B cell (primary cell): ENCODE measurements around the gene MARCHF10. TPM values are rescaled to one million over a fixed set of nuclear protein-coding genes. Genes with fewer than 3 reads are reported as not detected.

Source experiments
- ATAC-seq: fragments of 200-7000 bp; cut with Tn5 transposase; one replicate; pipeline ENCODE4 v1.10.0; 2021; ENCODE audit warnings: low read depth, mild to moderate bottlenecking, moderate number of reproducible peaks, moderate library complexity
- CTCF ChIA-PET: fragments of 350-600 bp; sonication (Branson Sonifier 250); formaldehyde crosslinking; loops from one replicate; lab custom pipeline; 2021; ENCODE audit warnings: antibody characterized with exemption, inconsistent platforms; lab: Charles Lee
- POLR2A ChIA-PET: fragments of 350-600 bp; sonication (Branson Sonifier 250); formaldehyde crosslinking; loops from one replicate; lab custom pipeline; 2021; ENCODE audit warnings: antibody characterized with exemption; lab: Charles Lee
- DNase-seq: peaks from one replicate; pipeline ENCODE4 v3.0.0; 2013
- H2AFZ ChIP-seq: 2 replicates; pipeline ENCODE4 v1.6.1; 2012; ENCODE audit warnings: mild to moderate bottlenecking, low read depth, low read length; ENCODE audit not compliant: insufficient read depth, poor library complexity, severe bottlenecking
- H3K27ac ChIP-seq, 2 donors: 1 replicate in 1 of 2; 2 replicates in 1 of 2; pipeline ENCODE4 v1.5.1; 2012 to 2013; ENCODE audit warnings: low read length in 2 of 2, mild to moderate bottlenecking in 2 of 2, moderate library complexity in 1 of 2
- H3K27me3 ChIP-seq, 4 experiments: fragments of 200-600 bp in 1 of 4; sonication (generic) in 1 of 4; replicated peaks in 1 of 4; 1 replicate in 2 of 4; 2 replicates in 2 of 4; pipeline versions ENCODE4 v1.6.1 to v1.7.0; 2013 to 2016; ENCODE audit warnings: low read length in 3 of 4, mild to moderate bottlenecking in 2 of 4, mixed read lengths in 1 of 4, moderate library complexity in 1 of 4; ENCODE audit not compliant: insufficient read depth in 4 of 4, control insufficient read depth in 3 of 4; ENCODE audit errors: control extremely low read depth in 1 of 4
- H3K36me3 ChIP-seq, 2 experiments: replicated peaks in 1 of 2; 1 replicate in 1 of 2; 2 replicates in 1 of 2; pipeline versions ENCODE4 v1.6.1 to v1.7.1; 2013; ENCODE audit warnings: low read length in 1 of 2; ENCODE audit not compliant: insufficient read depth in 2 of 2, control insufficient read depth in 1 of 2; ENCODE audit errors: control extremely low read depth in 1 of 2, extremely low read depth in 1 of 2
- H3K4me1 ChIP-seq, 2 donors: fragments of 200-600 bp in 1 of 2; sonication (generic) in 1 of 2; 1 replicate in 1 of 2; 2 replicates in 1 of 2; pipeline versions ENCODE4 v1.5.1 to v1.6.1; 2013 to 2017; ENCODE audit warnings: low read length in 2 of 2; ENCODE audit not compliant: control insufficient read depth in 2 of 2, insufficient read depth in 2 of 2
- H3K4me2 ChIP-seq: replicated peaks from 2 replicates; pipeline ENCODE3; 2012; ENCODE audit warnings: mild to moderate bottlenecking, low read depth, low read length; ENCODE audit not compliant: poor library complexity, severe bottlenecking
- H3K4me3 ChIP-seq, 5 experiments: fragments of 200-600 bp in 1 of 5; sonication (generic) in 1 of 5; 1 replicate in 3 of 5; 2 replicates in 2 of 5; pipeline versions ENCODE4 v1.5.1 to v1.7.0; 2011 to 2016; ENCODE audit warnings: low read length in 4 of 5, mild to moderate bottlenecking in 4 of 5, low read depth in 2 of 5, control low read depth in 1 of 5, moderate library complexity in 1 of 5; ENCODE audit not compliant: insufficient read depth in 1 of 5; ENCODE audit errors: control extremely low read depth in 1 of 5, extremely low read depth in 1 of 5
- H3K79me2 ChIP-seq: fragments of 200-600 bp; sonication (generic); one replicate; pipeline ENCODE4 v1.6.0; 2016; ENCODE audit warnings: low read length; ENCODE audit not compliant: control insufficient read depth, insufficient read depth
- H3K9ac ChIP-seq: fragments of 200-600 bp; sonication (generic); 2 replicates; pipeline ENCODE4 v1.6.1; 2017; ENCODE audit warnings: mild to moderate bottlenecking, low read length, moderate library complexity
- H3K9me3 ChIP-seq, 3 donors: one replicate each; pipeline versions ENCODE4 v1.6.1 to v1.7.1; 2013; ENCODE audit warnings: low read length in 2 of 3; ENCODE audit not compliant: control insufficient read depth in 2 of 3, insufficient read depth in 1 of 3; ENCODE audit errors: control extremely low read depth in 1 of 3
- H4K20me1 ChIP-seq: 2 replicates; pipeline ENCODE4 v1.6.0; 2012; ENCODE audit warnings: mild to moderate bottlenecking, low read length; ENCODE audit not compliant: insufficient read depth, control insufficient read depth, poor library complexity, severe bottlenecking
- H3K27ac Mint-ChIP-seq: one replicate; pipeline ENCODE4 v1.8.0; 2021; ENCODE audit warnings: mixed read lengths
- H3K27me3 Mint-ChIP-seq: one replicate; pipeline ENCODE4 v1.8.0; 2021; ENCODE audit warnings: mixed read lengths
- H3K4me1 Mint-ChIP-seq: one replicate; pipeline ENCODE4 v1.8.0; 2021; ENCODE audit warnings: mixed read lengths
- H3K4me3 Mint-ChIP-seq: one replicate; pipeline ENCODE4 v1.8.0; 2021; ENCODE audit warnings: mixed read lengths
- H3K9me3 Mint-ChIP-seq: one replicate; pipeline ENCODE4 v1.8.0; 2022; ENCODE audit warnings: mixed read lengths; ENCODE audit not compliant: insufficient read depth
- CTCF ChIP-seq: fragments of 200-600 bp; IDR thresholded peaks from one replicate; pipeline ENCODE4 v1.8.0; 2022; ENCODE audit warnings: antibody characterized with exemption, mild to moderate bottlenecking
- EZH2 ChIP-seq: IDR thresholded peaks from 2 replicates; pipeline ENCODE4 v1.6.1; 2012; ENCODE audit warnings: borderline replicate concordance, low read depth, mild to moderate bottlenecking, moderate library complexity, low read length; ENCODE audit not compliant: insufficient read depth, poor library complexity, severe bottlenecking
- WGBS: methylation state at CpG from one replicate; pipeline ENCODE4 v1.1.5; 2013; ENCODE audit warnings: missing lambda C conversion rate; ENCODE audit not compliant: insufficient coverage; 5-methylcytosine and 5-hydroxymethylcytosine counted together
- intact Hi-C: fragments of 100-400 bp; cut with micrococcal nuclease; formaldehyde crosslinking; loops from one replicate; pipeline ENCODE4 v1.10.0; 2022
- polyA plus RNA-seq: library from polyadenylated mRNA; depleted of rRNA; stranded (reverse); fragments of >200 nt; gene quantifications from 2 replicates; pipeline ENCODE4 v1.2.3, GENCODE V29; 2012
- total RNA-seq, 2 donors: library from RNA; stranded (reverse); fragments of 120-200 nt in 1 of 2; gene quantifications; 1 replicate in 1 of 2; 2 replicates in 1 of 2; pipeline versions ENCODE4 v1.2.3 to v1.2.4, GENCODE V29; 2013 to 2022

MARCHF10 gene
- total and polyA plus RNA-seq, 2 donors (not counting 1 experiment from before 2014, with no cell fraction given): 0.24 TPM; not detected in 1

GRCh38 chr17:62666061-62666800, 141.9 kb downstream of the MARCHF10 start:
- WGBS: 96% methylated on average over 24 of the region's 30 CpGs
- peaks cover 3% of the 10 kb centered on the region for H3K9me3 Mint-ChIP-seq
- Histone ChIP-seq H3K9me3 (no peaks in the 10 kb centered on the region), H2AFZ (no peak overlapping the region), H3K9ac (no peak overlapping the region), H3K27ac (no peak overlapping the region), H3K4me3 (no peak overlapping the region), H3K79me2 (no peaks in the 10 kb centered on the region), H4K20me1 (no peaks in the 10 kb centered on the region), H3K36me3 (no peaks in the 10 kb centered on the region), H3K27me3 (no peaks in the 10 kb centered on the region), H3K4me1 (no peaks in the 10 kb centered on the region), H3K4me2 (no peak overlapping the region)
- intact Hi-C loops: no loop called here
- CTCF ChIA-PET: interaction anchor here (0.6 kb wide), 1 partner anchor 270 kb away, joined by 3 read pairs; no protein-coding TSS in a partner anchor
- DNase-seq: peak; percentile 7
- H3K4me1 Mint-ChIP-seq: no peaks in the 10 kb centered on the region
- POLR2A ChIA-PET: no interaction called here
- TF ChIP-seq EZH2: no peak
- no peak for TF ChIP-seq CTCF
- no peak overlapping the region for H3K27ac Mint-ChIP-seq
- H3K27me3 Mint-ChIP-seq: no peaks in the 10 kb centered on the region
- ATAC-seq: no peak
- no peak overlapping the region for H3K4me3 Mint-ChIP-seq

- intact Hi-C loops: no loop called here
- Histone ChIP-seq H2AFZ (no peak overlapping the region), H3K79me2 (no peaks in the 10 kb centered on the region), H3K9me3 (no peaks in the 10 kb centered on the region), H3K27ac (no peak overlapping the region), H3K27me3 (no peaks in the 10 kb centered on the region), H3K9ac (no peak overlapping the region), H4K20me1 (no peaks in the 10 kb centered on the region), H3K4me1 (no peaks in the 10 kb centered on the region), H3K36me3 (no peaks in the 10 kb centered on the region), H3K4me3 (no peak overlapping the region), H3K4me2 (no peak overlapping the region)
- DNase-seq: no peak
- Mint-ChIP-seq H3K27ac (no peak overlapping the region), H3K4me1 (no peaks in the 10 kb centered on the region), H3K27me3 (no peaks in the 10 kb centered on the region), H3K4me3 (no peak overlapping the region), H3K9me3 (peaks cover 6% of the 10 kb centered on the region)
- ATAC-seq: no peak
- WGBS: 87% methylated on average over 2 of the region's 3 CpGs
- ChIA-PET CTCF (no interaction called here), POLR2A (no interaction called here)
- TF ChIP-seq EZH2 (no peak), CTCF (no peak)
Measured at GRCh38 chr17:62665599-62665998, 142.5 kb downstream of the MARCHF10 start.
